CD4-positive, alpha-beta T cell treated with Interleukin-4 for 1 hour (primary cell): Measurements from ENCODE around the gene C19orf53.
A peak's percentile ranks its signal among the peaks of the same experiment; 100 is the strongest.

Experiments
- DNase-seq, 2 donors: peaks; one replicate each; pipeline ENCODE4 v3.0.0-alpha.2; 2020 to 2022

Gene C19orf53

DNA sequence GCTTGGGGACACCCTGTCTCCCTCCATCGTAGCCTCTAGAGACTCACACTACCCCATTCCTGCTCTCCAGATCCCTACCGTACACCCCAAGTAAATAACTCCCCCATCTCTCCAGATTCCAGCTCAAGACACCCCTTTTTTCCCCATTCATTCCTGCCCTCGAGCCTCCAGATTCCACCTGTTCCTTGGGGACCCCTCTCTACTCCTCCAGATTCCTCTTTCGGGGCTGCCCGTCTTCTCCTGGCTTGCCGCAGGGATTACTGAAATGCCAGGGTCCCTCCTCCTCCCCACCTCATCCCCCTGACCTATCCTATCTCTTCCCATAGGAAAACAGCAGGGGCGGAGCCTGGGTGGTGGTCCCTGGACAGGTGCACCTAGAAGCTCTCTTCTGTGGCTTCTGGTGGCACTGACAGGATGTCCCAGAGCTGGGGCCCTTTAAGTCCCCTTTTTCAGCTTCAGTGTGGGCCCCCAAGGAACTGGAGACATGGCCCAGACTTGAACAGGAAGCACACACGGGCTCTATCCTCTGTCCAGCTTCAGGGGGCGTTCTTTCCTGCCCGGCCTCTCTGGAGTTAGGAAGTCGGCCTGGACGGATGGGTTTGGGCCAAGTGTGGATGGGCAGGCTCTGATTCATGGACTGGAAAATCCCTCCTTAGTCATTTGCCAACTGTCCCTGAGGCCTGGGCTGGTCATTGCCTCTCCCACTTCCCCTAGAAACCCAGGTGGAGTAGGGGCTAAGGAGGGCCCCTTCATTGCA lies 22.2 kb downstream of the C19orf53 start:
- peak in 1 of 2 donors; percentile 41 for DNase-seq

DNA sequence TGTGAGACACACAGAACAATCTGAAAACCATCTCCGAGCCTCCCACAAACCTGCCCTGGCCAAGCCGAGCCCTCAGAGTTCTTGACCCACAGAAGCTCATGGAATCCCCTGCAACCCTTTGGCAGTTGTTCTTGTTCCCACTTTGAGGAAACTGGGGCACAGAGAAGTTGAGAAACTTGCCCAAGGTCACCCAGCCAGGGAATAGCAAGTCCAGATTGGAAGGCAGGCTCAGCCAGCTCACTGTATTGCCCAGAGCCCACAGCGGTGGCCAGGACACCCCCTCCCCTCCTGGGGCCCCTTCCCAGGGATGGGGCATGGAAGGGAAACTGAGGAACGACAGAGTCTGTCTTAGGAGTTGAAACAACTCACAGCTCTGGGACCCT lies 22.8 kb downstream of the C19orf53 start:
- no peak for DNase-seq

DNA sequence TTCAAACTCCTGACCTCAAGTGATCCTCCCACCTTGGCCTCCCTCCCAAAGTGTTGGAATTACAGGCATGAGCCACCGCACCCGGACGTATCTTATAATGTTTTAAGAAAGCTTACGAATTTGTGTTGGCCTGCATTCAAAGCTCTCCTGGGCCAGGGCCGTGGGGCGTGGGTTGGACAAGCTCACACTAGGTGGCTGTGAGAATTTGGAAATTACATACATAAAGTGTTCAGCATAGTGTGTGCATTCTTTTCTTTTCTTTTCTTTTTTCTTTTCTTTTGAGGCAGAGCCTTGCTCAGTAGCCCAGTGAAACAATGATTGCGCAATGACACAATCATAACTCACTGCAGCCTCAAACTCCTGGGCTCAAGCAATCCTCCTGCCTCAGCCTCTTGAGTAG lies 23.6 kb downstream of the C19orf53 start:
- no peak for DNase-seq

DNA sequence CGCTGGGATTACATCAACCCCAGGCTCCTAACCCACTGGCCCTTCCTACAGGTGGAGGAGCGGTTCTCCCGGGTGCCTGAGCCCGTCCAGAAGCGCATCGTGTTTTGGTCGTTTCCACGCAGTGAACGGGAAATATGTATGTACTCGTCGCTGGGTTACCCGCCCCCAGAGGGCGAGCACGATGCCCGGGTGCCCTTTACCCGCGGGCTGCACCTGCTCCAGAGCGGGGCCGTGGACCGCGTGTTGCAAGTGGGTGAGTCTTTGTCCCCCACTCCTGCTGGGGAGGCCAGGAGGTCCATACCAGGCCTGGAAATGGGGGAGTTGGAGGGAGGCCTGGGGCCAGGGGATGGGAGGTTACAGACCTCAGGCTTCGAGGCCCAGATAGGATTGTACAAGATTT lies 25.4 kb downstream of the C19orf53 start:
- no peak for DNase-seq

DNA sequence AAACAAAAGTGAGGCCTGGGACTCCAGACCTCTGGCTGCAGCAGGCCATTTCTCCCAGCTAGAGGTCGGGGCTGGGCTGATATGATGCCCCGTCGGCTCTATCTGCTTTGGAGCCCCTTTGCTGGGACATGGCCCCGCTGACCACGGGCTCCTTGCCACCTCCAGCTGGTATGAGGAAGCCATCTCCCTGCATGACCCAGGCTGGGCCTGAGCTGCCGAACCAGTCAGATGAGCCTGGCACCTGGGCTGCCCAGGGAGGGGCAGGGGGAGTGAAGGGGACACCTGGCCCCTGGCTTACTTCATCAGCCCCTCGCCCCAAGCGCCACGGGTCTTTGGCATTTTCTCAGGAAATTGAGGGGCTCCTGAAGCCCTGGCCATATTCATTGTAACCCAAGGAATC lies 28.8 kb downstream of the C19orf53 start:
- DNase-seq = no peak

DNA sequence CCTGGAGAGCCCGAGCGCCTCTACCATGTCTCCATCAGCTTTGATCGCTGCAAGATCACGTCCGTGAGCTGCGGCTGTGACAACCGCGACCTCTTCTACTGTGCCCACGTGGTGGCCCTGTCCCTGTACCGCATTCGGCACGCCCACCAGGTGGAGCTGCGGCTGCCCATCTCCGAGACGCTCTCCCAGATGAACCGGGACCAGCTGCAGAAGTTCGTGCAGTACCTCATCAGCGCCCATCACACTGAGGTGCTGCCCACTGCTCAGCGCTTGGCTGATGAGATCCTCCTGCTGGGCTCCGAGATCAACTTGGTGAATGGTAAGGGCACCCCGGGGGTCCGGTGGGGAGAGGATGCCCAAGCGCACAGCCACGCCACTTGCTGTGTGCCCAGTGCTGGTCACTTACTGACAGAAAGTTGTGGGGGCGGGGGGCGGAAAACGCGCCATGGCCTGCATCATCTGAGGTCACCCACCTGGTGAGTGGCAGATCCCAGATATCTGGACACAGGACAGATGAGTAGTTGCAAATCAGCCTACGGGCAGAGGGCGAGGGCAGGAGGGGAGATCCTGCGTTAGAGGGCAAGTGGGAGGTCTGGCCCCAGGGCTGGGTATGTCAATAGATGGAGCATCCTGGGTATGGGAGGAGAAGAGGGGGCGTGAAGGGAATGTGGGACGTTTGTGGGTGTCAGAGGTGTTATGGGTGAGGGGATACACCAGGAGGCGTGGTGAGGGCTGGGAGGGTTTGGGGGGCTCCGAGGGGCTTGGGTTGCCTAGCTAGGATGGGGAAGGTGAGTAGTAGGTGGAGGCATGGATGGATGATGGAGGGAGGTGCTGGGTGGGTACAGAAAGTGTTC lies 30.8 kb downstream of the C19orf53 start:
- no peak for DNase-seq

DNA sequence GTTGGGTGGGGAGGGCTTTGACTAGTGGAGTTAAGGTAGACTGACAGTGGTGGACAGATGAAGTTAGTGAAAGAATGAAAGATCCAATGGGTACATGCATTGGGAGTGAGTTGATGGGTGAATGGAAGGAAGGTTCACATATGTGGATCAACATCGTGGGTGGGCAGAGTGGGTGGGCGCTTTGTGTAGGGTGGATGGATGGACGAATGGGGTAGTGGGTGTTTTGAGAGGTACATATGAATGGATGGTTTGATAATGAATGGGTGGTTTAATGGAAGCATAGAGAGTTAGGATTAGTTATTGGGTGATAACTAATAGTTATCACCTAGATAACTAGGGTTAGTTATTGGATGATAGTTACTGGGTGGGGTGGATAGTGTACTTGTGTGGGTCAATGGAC lies 32.5 kb downstream of the C19orf53 start:
- no peak for DNase-seq

DNA sequence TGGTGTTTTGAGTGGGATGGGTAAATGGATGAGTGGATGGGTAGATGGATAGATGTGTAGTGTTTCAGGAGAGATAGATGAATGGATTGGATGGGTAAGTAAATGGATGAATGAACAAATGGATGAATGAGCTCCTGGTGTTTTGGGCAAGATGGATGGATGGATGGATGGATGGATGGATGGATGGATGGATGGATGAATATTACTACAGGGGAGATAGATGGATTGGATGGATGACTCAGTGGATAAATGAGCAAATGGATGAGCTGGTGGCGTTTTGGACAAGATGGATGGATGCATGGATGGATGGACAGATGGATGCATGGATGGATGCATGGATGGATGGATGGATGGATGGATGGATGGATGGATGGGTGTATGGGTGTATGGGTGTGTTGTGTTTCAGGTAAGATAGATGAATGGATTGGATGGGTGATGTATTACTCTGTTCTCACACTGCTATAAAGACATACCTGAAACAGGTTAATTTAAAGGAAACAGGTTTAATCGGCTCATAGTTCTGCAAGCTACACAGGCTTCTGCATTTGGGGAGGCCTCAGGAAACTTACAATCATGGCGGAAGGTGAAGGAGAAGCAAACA lies 33.3 kb downstream of the C19orf53 start:
- DNase-seq = no peak

DNA sequence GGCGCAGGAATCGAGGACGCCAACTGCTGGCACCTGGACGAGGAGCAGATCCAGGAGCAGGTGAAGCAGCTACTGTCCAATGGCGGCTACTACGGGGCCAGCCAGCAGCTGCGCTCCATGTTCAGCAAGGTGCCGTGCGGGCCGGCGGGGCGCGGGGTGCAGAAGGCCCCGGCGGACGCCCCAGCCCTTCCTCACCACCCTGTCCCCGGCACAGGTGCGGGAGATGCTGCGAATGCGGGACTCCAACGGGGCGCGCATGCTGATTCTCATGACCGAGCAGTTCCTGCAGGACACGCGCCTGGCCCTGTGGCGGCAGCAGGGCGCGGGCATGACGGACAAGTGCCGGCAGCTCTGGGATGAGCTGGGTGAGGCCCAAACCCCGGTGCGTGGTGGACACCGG lies 34.6 kb downstream of the C19orf53 start:
- no peak for DNase-seq

DNA sequence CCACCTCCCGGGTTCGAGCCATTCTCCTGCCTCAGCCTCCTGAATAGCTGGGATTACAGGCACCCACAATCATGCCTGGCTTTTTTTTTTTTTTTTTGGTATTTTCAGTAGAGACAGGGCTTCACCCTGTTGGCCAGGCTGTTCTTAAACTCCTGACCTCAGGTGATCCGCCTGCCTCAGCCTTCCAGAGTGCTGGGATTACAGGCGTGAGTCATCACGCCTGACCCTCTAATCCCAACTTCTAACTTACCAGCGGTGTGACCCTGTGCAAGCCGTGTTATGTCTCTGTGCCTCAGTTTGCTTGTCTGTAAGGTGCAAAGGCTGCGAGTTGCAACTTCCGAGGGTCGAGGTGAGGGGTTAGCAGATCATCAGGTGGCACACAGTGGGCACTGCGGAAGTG lies 38.3 kb downstream of the C19orf53 start:
- DNase-seq = no peak

DNA sequence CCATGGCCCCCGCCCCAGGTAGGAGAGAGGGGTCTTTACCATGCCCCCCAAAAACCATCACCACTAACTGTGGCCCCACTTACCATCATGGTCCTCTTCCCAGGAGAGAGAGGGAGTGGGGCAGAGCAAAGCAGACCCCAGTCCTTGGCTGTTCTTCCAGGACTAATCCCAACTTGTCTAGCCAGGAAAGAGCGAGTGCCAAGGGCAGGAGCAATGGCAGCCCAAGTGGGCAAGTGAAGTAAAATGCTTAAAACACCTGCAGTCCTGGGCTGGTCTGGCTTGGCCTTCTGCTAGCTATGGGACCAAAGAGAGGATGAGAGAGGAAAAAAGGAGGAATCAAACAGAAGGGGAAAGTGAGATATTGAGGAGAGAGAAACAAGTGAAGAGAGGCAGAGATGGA lies 38.9 kb downstream of the C19orf53 start:
- DNase-seq = no peak

DNA sequence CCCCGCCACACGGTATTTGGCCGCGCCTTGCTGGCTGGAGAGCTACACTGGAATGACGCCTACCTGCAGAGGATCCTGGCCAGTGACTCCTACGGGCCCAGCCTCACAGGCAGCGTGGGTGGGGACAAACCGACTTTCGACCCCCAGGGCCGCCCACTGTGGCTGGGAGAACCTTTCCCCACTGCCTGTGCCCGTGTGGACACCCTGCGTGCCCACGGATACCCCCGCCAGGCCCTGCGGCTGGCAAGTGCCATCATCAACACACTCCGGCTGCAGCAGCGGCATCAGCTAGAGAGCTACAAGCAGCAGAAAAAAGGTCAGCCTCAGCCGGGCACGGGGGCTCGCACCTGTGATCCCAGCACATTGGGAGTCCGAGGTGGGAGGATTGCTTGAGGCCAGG lies 40.3 kb downstream of the C19orf53 start:
- DNase-seq = no peak

DNA sequence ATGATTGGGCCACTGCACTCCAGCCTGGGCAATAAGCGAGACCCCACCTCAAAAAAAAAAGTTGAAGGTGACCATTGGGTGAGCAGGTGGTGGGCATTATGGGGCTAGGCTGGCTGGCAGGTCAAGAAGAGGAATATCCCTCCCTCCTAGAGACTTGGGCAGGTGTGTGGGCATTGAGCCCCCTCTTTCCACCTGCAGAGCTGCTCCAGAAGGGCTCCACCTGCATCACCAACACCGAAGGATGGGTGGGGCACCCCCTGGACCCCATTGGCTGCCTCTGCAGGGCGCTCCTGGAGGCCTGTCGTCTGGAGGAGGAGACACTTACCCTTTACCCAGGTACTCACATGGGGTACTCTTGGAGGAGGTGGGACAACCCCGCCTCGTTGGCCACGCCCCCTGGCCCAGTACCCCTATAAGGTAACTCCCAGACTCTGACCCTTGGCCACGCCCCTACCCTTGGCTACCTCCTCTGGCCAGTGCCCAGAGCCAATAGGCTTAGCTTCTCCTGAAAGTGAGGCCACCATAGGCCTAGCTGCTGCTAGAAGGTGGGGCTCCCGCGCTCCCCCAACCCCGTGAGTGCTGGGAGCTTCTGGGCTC lies 42.9 kb downstream of the C19orf53 start:
- peak; percentile 22 to 46 for DNase-seq

DNA sequence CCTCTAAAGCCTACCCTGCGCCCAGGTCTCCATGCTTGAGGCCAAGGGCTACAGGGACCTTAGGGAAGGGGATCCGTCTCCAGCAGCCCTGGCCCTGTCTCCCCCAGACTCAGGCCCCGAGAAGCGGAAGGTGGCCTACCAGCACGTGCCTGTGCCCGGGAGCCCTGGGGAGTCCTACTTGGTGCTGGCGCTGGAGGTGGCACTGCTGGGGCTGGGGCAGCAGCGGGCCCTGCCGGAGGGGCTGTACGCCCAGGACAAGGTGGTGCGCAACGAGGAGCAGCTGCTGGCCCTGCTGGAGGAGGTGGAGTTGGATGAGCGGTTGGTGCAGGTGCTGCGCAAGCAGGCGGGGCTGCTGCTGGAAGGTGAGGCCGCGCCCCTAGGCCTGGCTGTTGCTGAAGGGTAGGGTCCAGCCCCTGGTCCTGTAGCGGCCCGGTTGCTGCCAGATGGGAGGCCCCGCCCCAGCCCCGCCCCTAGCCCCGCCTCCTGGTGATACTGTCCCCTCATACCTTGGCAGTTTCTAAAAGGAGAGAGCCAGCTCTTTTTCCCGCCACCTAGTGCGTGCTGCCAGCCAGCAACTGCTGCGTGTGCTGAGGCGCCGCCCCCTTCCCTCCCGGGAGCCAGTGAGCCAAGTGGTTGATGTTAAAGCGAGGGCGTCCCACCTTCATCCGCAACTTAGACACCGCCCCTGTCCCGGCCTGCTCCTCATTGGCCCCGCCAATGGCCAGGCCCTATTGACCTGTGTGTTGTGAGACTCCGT lies 43.5 kb downstream of the C19orf53 start:
- DNase-seq = peak; percentile 68 to 73

DNA sequence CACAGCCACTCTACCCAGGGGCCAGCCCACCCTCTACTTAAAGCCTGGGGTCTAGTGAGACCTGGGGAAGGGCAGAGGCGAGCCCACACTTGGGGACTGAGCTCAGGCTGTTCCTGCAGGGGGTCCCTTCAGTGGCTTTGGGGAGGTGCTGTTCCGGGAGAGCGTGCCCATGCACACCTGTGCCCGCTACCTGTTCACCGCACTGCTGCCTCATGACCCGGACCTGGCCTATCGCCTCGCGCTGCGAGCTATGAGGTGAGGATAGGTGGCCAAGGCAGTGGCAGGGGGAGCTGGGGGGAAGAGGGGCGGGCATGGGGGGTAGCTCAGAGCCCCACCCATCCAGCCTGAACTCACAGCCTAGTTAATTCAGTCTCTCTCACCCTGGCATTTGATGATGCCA lies 45.0 kb downstream of the C19orf53 start:
- no peak for DNase-seq

DNA sequence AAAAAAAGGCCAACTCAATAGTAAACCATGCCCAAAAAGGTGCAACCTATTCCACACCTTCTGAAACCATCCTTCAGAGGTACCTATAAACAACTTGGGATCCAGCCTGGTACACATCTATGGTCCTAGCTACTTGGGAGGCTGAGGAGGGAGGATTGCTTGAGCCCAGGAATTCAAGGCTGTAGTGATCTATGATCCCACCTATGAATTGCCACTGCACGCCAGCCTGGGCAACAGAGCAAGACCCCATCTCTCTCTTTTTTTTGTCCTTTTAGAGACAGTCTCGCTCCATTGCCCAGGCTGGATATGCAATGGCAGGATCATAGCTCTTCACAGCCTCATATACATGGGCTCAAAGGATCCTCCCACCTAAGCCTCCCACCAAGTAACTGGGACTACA lies 47.0 kb downstream of the C19orf53 start:
- DNase-seq = no peak

DNA sequence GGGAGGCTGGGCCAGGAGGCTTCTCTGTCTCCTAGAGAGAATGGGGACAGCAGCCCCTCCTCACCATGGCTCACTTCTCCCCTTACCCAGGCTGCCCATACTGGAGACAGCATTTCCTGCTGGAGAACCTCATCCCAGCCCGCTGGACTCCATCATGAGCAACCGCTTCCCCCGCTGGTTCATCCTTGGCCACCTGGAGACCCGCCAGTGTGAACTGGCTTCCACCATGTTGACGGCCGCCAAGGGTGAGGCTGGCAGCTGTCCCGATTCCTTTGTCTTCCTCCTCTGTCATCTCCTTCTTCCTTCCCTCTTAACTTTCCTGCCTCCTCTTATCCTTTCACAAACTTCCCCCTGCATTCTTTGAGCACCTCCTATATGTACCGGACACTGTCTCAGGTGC lies 49.0 kb downstream of the C19orf53 start:
- no peak for DNase-seq

DNA sequence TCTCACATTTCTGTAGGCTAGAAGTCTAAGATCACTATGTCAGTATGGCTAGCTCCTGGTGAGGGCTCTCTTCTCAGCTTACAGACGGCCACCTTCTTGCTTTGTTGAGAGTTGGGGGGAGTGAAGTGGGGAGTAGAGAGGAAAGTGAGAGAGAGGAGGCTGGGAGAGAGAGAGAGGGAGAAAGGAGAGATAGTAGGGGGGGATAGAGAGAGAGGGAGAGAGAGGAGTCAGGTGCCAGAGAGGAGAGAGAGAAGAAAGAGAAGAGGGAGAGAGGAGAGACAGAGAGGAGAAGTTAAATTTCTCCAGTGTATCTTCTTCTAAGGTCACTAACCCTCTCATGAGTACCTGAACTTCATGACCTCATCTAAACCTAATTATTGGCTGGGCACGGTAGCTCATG lies 49.6 kb downstream of the C19orf53 start:
- no peak for DNase-seq

DNA sequence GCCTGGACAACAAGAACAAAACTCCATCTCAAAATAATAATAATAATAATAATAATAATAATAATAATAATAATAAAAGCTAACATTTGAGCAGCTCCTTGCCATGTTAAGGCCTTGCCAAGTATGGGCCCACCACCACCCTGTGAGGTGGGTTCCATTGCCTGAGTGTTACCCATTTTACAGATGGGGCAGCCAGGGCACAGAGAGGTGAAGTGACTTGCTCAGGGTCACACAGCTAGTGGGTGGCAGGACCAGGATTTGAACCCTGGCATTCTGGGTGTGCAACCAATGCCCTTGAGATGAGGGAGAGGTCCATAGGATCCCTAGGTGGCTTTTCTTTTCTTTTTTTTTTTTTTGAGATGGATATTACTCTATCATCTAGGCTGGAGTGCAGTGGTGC lies 50.4 kb downstream of the C19orf53 start:
- DNase-seq = no peak

DNA sequence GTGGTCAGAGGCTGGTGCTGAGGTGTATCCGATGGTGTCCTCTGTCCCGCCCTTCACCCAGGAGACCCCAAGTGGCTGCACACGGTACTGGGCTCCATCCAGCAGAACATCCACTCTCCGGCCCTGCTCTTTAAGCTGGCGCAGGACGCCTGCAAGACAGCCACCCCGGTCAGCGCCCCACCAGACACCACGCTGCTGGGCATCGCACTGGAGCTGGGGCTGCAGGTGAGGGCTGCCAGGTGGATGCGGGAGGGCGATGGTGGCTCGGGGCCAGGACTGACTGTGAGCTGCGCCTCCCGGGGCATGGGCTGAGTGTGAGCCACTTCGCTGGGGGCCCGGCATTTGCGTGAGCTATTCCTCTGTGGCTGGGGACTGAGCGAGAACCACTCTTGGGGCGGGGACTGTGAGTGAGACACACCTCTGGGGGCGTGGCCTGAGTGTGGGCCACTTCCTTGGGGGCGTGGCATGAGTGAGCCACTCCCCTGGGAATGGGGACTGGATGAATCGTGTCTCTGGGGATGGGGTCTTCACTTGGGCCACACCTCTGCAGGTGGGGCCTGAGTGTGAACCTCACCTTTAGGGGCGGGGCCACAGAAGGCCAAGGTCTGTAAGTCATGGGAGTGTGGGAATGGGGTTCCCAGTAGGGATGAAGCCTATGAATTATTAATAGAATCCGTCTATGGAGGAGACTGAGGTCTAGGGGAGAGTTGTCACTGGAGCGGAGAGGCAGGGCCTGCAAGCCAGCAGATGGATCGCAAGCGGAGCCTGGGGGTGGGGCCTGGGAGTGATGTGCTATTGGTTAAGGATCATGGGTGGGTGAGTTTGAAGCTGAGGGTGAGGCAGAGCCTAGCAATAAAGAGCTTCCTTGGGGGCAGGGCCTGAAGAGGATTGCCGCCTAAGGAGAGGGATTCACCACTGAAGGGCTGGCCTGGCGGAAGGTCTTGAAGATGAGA lies 51.5 kb downstream of the C19orf53 start:
- no peak for DNase-seq

DNA sequence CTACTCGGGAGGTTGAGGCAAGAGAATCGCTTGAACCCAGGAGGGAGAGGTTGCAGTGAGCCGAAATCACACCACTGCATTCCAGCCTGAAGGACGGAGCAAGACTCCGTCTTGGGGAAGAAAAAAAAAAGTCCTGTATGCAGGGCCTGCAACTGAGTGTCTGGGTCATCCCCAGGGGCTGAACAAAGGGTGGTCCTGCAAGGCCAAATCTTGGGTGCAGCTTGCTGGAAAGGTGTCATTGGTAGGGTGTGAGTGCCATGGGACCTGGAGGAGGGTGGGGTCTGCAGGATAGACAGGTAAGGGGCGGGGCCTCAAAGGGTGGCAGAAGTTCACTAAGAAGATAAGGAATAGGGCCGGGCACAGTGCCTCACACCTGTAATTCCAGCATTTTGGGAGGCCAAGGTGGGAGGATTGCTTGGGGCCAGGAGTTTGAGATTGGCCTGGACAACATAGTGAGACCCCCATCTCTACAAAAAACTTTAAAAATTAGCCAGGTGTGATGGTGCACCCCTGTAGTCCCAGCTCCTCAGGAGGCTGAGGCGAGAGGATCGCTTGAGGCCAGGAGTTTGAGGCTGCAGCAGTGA lies 52.5 kb downstream of the C19orf53 start:
- no peak for DNase-seq
